K562 (cell line): ENCODE data around the gene SCARF1. TPM values are rescaled to one million over a fixed set of nuclear protein-coding genes. Genes with fewer than 3 reads are reported as not detected.
A peak's percentile ranks its signal among the peaks of the same experiment; 100 is the strongest.

Experiments
- ARID1B ChIP-seq: fragments of 450-650 bp; IDR thresholded peaks from 2 replicates; pipeline ENCODE4 v1.6.1; 2016; ENCODE audit warnings: antibody characterized with exemption, mild to moderate bottlenecking, inconsistent platforms
- ELF4 ChIP-seq: fragments of 450-650 bp; formaldehyde crosslinking; IDR thresholded peaks from 2 replicates; pipeline ENCODE4 v1.4.0; 2022; ENCODE audit warnings: missing genetic modification characterization
- ETV1 ChIP-seq: fragments of 450-650 bp; conservative IDR thresholded peaks from 2 replicates; pipeline ENCODE4 v1.6.1; 2016; ENCODE audit warnings: missing genetic modification characterization, control low read depth, low read depth, missing compliant biosample characterization
- FOXA1 ChIP-seq: fragments of 450-650 bp; IDR thresholded peaks from 2 replicates; pipeline ENCODE4 v1.6.1; 2016; ENCODE audit warnings: mild to moderate bottlenecking, borderline replicate concordance
- JUND ChIP-seq, 2 experiments: IDR thresholded peaks; 2 replicates in 1 of 2; 3 replicates in 1 of 2; pipeline ENCODE4 v1.6.1; 2011; ENCODE audit warnings: borderline replicate concordance in 2 of 2, low read depth in 2 of 2, low read length in 2 of 2, improper control_type of control experiment in 1 of 2, missing biosample characterization in 1 of 2, missing genetic modification characterization in 1 of 2, missing genetic modification reagents in 1 of 2
- LCOR ChIP-seq: sonication (generic); formaldehyde crosslinking; IDR thresholded peaks from 2 replicates; pipeline ENCODE4 v1.8.0; 2022; ENCODE audit warnings: mild to moderate bottlenecking, missing genetic modification reagents
- MAZ ChIP-seq, 2 experiments: fragments of 450-650 bp in 1 of 2; sonication (generic) in 1 of 2; formaldehyde crosslinking; IDR thresholded peaks in 1 of 2; conservative IDR thresholded peaks in 1 of 2; 2 replicates each; pipeline versions ENCODE4 v1.4.0 to v1.5.0; 2020; ENCODE audit warnings: mild to moderate bottlenecking in 1 of 2, missing genetic modification reagents in 1 of 2
- NR2F6 ChIP-seq: fragments of 450-650 bp; formaldehyde crosslinking; IDR thresholded peaks from 2 replicates; pipeline ENCODE4 v1.4.0; 2020; ENCODE audit warnings: mild to moderate bottlenecking
- PHB ChIP-seq: fragments of 250-450 bp; sonication (Bioruptor Pico); IDR thresholded peaks from 2 replicates; pipeline ENCODE4 v1.5.0; 2021
- PHF21A ChIP-seq: fragments of 450-650 bp; IDR thresholded peaks from 2 replicates; pipeline ENCODE4 v1.6.1; 2017; ENCODE audit warnings: low read depth, borderline replicate concordance
- ZKSCAN8 ChIP-seq: fragments of 200-800 bp; sonication (Bioruptor generic); IDR thresholded peaks from 2 replicates; pipeline ENCODE4 v1.6.1; 2016; ENCODE audit warnings: missing genetic modification characterization, missing compliant biosample characterization
- ZNF143 ChIP-seq: sonication (generic); formaldehyde crosslinking; IDR thresholded peaks from 2 replicates; pipeline ENCODE4 v1.9.0; 2022; ENCODE audit warnings: mild to moderate bottlenecking, missing genetic modification reagents
- ZNF282 ChIP-seq: sonication (generic); formaldehyde crosslinking; IDR thresholded peaks from 2 replicates; pipeline ENCODE4 v1.8.1; 2023; ENCODE audit warnings: missing genetic modification reagents
- ZNF316 ChIP-seq: fragments of 450-650 bp; IDR thresholded peaks from 2 replicates; pipeline ENCODE4 v1.6.1; 2016
- ZNF324 ChIP-seq: fragments of 250-450 bp; sonication (Bioruptor Pico); IDR thresholded peaks from 2 replicates; pipeline ENCODE4 v1.4.0; 2020; ENCODE audit warnings: mild to moderate bottlenecking
- ZNF444 ChIP-seq: fragments of 250-450 bp; sonication (Bioruptor Pico); IDR thresholded peaks from 2 replicates; pipeline ENCODE4 v1.4.0; 2020; ENCODE audit warnings: mild to moderate bottlenecking, moderate library complexity
- polyA plus RNA-seq, 8 experiments: library from polyadenylated mRNA; depleted of rRNA in 4 of 8; stranded (reverse) in 5 of 8; unstranded in 3 of 8; fragments of >200 nt; fragmentation: Nextera tagmentation in 2 of 8; fragmentation: Illumina TruSeq in 1 of 8; extraction: Ambion mirVana in 2 of 8; extraction: Trizol in 1 of 8; gene quantifications; 2 replicates each; pipeline versions ENCODE4 v1.2.1 to v1.2.3, GENCODE V29; 2011 to 2014; ENCODE audit warnings: inconsistent platforms in 1 of 8, missing spikeins in 1 of 8
- total RNA-seq, 7 experiments: library from RNA; depleted of rRNA in 6 of 7; stranded (reverse); fragments of >200 nt in 6 of 7; fragmentation: Illumina TruSeq in 2 of 7; extraction: Trizol in 2 of 7; gene quantifications; 2 replicates each; pipeline versions ENCODE4 v1.2.1 to v1.2.3, GENCODE V29; 2011 to 2021; ENCODE audit warnings: low replicate concordance in 1 of 7
- TF ChIP-seq, protein P1 (sequence below): sonication (generic); formaldehyde crosslinking; IDR thresholded peaks from 2 replicates; pipeline ENCODE4 v1.8.1; 2023; ENCODE audit warnings: missing genetic modification reagents, mild to moderate bottlenecking, borderline replicate concordance
- TF ChIP-seq, protein P2 (sequence below): sonication (generic); formaldehyde crosslinking; IDR thresholded peaks from 2 replicates; pipeline ENCODE4 v1.8.0; 2022; ENCODE audit warnings: missing genetic modification reagents, mild to moderate bottlenecking, borderline replicate concordance
- TF ChIP-seq, protein P3 (sequence below): fragments of 450-650 bp; formaldehyde crosslinking; IDR thresholded peaks from 2 replicates; pipeline ENCODE4 v1.4.0; 2020; ENCODE audit warnings: mild to moderate bottlenecking

Gene SCARF1
- total and polyA plus RNA-seq, 9 of the 15 experiments (the other 6 are each of a cell fraction or from before 2014, with no cell fraction given), result 0.04 to 2.1 (median 0.63) TPM

DNA sequence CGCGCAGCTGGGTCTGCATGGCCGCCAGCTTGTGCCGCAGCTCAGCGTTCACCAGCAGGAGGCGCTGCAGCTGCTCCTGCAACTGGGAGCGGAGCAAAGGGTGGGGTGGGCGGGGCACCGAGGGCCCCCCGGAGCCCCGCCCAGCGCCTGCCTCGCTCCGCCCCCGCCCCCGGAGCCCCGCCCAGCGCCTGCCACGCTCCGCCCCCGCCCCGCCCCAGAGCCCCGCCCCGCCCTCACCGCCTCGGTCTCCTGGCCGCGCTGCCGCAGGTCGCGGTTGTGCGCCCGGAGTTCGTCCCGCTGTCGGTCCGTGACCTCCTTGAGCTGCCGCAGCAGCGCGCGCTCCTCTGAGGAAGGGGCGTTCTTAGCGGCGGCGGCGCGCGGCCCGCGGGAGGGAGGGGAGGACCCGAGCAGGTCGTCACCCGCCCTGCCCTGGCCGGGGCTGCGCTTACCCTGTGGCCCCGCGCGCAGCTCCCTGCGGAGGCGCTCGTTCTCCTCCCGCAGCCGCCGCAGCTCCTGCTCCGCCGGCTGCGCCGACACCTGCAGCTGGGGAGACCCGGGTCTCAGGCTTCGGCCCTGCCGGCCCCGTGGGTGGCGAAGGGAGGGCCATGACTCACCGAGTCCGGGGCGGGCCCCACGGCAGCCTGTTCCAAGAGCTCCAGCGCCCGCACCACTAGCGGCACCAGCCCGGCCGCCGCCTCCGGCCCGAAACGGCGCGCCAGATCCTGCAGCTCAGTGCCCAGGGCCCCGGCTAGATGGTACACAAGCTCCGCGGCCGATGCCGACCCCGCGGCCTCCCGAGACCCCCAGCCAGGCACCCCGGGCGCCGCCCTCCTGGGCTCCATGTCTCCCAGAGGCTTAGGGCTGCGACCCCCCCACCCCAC, 3.7 kb upstream of the SCARF1 start (continued):
- TF ChIP-seq, protein P1, sequence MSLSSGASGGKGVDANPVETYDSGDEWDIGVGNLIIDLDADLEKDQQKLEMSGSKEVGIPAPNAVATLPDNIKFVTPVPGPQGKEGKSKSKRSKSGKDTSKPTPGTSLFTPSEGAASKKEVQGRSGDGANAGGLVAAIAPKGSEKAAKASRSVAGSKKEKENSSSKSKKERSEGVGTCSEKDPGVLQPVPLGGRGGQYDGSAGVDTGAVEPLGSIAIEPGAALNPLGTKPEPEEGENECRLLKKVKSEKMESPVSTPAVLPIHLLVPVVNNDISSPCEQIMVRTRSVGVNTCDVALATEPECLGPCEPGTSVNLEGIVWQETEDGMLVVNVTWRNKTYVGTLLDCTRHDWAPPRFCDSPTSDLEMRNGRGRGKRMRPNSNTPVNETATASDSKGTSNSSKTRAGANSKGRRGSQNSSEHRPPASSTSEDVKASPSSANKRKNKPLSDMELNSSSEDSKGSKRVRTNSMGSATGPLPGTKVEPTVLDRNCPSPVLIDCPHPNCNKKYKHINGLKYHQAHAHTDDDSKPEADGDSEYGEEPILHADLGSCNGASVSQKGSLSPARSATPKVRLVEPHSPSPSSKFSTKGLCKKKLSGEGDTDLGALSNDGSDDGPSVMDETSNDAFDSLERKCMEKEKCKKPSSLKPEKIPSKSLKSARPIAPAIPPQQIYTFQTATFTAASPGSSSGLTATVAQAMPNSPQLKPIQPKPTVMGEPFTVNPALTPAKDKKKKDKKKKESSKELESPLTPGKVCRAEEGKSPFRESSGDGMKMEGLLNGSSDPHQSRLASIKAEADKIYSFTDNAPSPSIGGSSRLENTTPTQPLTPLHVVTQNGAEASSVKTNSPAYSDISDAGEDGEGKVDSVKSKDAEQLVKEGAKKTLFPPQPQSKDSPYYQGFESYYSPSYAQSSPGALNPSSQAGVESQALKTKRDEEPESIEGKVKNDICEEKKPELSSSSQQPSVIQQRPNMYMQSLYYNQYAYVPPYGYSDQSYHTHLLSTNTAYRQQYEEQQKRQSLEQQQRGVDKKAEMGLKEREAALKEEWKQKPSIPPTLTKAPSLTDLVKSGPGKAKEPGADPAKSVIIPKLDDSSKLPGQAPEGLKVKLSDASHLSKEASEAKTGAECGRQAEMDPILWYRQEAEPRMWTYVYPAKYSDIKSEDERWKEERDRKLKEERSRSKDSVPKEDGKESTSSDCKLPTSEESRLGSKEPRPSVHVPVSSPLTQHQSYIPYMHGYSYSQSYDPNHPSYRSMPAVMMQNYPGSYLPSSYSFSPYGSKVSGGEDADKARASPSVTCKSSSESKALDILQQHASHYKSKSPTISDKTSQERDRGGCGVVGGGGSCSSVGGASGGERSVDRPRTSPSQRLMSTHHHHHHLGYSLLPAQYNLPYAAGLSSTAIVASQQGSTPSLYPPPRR (CRISPR knock-in tag), result 0 out of 2 replicates have a peak, but pooled peaks have one; percentile 17
- peak in 1 of 2 experiments; percentile 54; a peak in 2 of 4 replicates for TF ChIP-seq MAZ (CRISPR knock-in tag; conservative IDR thresholded peaks at IDR 0.05 in 1 of 2, IDR thresholded peaks at IDR 0.05 in 1 of 2)
- TF ChIP-seq JUND (IDR thresholded peaks at IDR 0.05; ENCODE audit: borderline replicate concordance, low read depth, low read length), result no peak
- no peak for TF ChIP-seq JUND (tag; IDR thresholded peaks at IDR 0.05; ENCODE audit: borderline replicate concordance, low read depth, low read length)
- TF ChIP-seq PHF21A, result no peak
- TF ChIP-seq ZNF444 (CRISPR knock-in tag), result no peak
- TF ChIP-seq FOXA1, result no peak
- TF ChIP-seq ETV1 (tag), result no peak
- TF ChIP-seq ZNF316, result no peak
- no peak for TF ChIP-seq NR2F6 (CRISPR knock-in tag)
- TF ChIP-seq ELF4 (CRISPR knock-in tag), result no peak
- no peak for TF ChIP-seq ZNF282
- TF ChIP-seq, protein P2, sequence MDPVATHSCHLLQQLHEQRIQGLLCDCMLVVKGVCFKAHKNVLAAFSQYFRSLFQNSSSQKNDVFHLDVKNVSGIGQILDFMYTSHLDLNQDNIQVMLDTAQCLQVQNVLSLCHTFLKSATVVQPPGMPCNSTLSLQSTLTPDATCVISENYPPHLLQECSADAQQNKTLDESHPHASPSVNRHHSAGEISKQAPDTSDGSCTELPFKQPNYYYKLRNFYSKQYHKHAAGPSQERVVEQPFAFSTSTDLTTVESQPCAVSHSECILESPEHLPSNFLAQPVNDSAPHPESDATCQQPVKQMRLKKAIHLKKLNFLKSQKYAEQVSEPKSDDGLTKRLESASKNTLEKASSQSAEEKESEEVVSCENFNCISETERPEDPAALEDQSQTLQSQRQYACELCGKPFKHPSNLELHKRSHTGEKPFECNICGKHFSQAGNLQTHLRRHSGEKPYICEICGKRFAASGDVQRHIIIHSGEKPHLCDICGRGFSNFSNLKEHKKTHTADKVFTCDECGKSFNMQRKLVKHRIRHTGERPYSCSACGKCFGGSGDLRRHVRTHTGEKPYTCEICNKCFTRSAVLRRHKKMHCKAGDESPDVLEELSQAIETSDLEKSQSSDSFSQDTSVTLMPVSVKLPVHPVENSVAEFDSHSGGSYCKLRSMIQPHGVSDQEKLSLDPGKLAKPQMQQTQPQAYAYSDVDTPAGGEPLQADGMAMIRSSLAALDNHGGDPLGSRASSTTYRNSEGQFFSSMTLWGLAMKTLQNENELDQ (CRISPR knock-in tag), result no peak
- TF ChIP-seq LCOR (CRISPR knock-in tag), result no peak; the same call in 1 of the 2 replicates
- TF ChIP-seq ZNF143 (CRISPR knock-in tag), result no peak
- TF ChIP-seq, protein P3, sequence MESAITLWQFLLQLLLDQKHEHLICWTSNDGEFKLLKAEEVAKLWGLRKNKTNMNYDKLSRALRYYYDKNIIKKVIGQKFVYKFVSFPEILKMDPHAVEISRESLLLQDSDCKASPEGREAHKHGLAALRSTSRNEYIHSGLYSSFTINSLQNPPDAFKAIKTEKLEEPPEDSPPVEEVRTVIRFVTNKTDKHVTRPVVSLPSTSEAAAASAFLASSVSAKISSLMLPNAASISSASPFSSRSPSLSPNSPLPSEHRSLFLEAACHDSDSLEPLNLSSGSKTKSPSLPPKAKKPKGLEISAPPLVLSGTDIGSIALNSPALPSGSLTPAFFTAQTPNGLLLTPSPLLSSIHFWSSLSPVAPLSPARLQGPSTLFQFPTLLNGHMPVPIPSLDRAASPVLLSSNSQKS (CRISPR knock-in tag), result no peak
- TF ChIP-seq ZKSCAN8 (CRISPR knock-in tag), result no peak
- no peak for TF ChIP-seq ZNF324 (CRISPR knock-in tag)
- no peak for TF ChIP-seq ARID1B
- peak; percentile 94; the same call in 1 of the 2 replicates for TF ChIP-seq PHB (CRISPR knock-in tag)
